GM21723 (cell line): Measurements from ENCODE around the gene PTPRCAP.
A peak's percentile ranks its signal among the peaks of the same experiment; 100 is the strongest.

Experiments
- ATAC-seq: cut with Tn5 transposase; IDR thresholded peaks from one replicate; pipeline ENCODE4 v1.9.1; 2021; ENCODE audit warnings: mild to moderate bottlenecking, moderate library complexity; ENCODE audit not compliant: unreplicated experiment

PTPRCAP gene

DNA sequence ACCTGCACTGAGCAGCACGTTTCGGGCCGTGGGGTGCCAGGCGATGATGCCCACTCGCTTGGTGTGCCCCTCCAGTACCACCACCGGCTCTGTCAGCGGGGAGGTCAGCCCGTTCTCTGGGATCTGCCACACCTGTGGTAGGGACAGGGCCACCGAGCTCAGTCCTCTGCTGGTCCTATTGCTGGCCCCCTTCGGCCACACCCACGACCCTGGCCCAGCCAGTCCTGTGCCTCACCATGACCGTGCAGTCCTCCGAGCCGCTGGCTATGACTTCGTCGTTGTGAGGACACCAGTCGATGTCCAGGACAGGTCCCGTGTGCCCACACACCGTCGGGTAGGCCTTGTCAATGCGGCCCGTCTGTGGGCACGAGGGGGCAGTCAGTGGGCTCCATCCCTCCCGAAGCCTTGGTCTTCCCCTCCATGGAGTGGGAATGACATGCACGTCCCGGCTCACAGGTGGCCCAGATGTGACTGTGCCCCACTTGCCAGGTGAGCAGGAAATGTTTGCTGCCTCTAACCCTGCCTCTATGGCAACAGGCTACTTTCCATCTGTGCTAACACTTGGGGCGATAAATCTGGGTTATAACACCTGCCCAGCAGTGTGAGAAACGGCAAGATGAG, 4.4 kb upstream of the PTPRCAP start:
- ATAC-seq = no peak

DNA sequence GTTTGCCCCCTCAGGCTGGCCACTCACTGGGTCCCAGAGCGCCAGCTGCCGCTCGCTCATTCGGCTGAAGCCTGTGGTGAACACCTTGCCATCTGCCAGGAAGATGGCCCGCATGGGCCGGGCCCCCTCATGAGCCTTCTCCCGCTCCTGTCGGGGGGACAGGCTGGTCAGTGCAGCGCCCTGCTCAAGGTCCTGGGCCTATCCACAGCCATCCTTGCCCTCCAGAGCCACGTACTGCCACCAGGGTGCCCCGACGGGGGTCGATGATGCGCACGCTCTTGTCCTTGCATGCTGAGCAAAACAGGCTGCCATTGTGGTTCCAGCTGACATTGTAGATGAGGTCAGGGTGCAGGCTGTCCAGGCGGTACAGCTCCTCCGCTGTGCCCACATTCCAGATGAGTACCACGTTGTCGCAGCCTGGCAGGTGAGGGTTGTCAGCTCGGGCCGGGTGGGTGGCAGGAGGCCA, 3.6 kb upstream of the PTPRCAP start:
- ATAC-seq = no peak

DNA sequence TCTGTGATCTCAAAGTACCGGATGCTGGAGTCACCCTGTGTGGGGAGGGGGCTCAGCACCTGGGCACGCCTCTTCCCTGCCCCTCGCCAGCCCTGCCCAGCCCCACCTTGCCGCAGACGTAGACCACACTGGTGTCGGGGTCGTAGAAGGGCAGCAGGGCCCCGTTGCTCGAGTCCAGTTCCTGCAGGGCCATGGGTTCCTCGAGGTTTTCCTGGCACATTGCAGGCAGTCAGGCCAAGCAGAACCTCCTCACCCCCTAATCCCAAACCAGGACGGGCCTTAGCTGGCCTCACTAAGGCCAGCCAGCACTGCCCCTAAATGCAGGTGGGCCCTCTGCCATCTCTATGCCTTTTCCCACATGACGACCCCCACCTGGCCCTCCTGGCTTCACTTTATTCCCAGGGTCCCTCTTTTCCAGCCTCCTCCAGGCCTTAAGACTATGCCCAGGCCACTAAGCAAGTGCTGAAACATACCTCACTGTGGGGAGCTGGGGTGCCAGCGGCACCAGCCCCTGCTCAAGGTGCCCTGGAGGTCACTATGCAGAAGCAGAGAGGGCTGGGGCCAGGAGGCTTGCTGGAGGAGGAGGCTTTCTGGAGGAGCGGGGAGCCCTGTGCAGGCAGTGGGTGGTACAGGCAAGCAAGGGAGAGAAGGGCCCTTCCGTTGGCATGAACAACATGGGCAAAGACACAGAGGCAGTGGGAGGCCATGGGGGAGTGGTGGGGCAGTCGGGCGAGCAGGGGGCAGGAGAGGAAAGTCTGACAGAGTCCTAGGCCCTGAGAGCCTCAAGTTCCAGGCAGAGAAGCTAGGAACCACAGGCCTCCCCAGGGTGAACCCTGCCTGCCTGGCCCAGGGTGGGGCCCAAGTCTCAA, 3.0 kb upstream of the PTPRCAP start:
- ATAC-seq = no peak

DNA sequence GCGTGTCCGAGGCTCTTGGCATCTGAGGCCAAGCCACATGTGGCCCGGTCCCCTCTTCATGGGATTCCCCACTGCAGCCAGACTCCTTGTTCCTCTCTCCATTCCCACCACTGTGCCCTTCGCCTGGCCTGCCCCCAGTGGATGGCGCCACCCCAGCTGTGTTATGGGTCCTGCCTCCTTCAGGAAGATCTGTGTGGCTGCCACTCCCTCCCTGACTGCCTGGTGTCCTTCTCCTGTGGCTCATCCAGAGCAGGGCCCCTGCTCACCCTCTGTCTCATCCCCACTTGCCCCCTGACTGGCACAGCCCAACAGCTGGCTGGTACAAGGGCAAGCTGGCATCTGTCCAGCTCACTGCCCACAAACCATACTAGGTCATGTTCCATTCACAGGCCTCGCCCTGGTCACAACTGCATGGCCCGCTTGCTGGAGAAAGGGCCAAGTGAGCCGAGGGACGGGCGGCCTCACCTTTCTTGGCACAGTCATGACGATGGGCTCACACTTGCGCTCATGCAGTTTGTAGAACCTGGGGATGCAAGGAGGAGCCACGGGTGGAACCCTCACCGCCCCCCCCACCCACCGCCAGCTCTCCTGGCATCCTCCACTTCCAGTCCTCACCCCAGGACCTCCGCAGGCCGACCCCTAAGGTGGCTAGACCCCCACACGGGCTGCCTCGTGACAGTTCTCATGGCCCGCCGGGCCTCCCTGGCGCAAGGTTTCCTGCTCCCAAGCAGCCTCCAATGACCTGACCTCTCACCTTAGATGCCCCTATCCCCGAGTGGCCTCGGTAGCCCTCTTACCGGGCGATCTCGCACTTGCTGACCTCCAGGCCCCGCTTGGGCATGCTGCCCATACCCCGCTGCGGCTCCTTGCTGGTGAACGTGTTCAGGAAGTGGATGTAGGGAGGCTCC, 2.1 kb upstream of the PTPRCAP start:
- ATAC-seq = no peak

DNA sequence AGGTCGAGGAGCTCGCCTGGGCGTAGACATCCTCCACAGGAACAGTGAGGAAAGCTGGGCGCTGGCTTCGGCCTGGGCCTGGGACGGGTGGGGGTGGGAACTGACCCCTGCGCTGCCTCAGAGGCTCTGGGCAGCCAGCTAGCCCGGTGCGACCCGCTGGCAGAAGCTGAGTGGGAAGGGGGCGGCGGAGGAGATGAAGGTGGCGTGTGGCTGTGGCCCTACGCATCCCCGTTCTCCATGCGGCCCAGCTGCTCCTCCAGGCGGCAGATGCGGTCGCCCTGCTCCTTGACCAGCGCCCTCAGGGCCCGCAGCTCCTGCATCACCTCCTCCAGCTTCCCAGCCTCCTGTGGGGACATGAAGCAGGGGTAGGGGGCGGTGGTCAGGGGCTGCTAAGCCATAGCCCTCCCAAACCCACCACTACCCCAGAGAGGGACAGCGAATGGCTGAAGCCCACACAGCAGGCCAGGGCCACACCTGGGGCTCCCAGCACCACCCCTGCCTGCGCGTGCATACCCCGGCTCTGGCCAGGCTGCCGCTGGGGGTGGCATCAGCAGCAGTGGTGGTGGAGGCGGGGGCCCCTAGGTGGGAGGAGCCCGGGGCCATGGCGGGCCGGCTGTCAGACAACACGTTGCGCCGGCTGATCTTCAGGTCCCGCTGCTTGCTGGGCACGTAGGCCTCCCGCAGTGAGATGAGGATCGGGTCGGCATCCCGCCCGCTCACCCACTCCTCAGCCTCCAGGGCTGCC, 848 bp upstream of the PTPRCAP start:
- no peak for ATAC-seq

DNA sequence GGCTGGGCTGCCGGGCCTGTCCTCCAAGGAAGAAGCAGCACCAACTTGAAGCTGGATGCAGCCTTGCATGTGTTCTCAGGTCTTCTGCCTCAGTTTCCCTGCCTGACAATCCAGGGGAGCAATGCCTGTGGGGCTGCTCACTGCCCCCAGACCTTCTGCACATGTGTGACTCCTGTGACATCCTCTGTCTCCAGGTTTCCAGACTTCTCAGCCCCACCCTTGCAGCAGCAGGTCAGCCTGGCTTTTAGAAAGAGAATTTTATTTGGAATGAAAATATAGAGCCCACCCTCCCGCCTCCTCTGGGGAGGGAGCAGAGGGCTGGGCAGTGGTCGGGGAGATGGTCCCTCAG, 301 bp upstream of the PTPRCAP start:
- ATAC-seq = no peak

DNA sequence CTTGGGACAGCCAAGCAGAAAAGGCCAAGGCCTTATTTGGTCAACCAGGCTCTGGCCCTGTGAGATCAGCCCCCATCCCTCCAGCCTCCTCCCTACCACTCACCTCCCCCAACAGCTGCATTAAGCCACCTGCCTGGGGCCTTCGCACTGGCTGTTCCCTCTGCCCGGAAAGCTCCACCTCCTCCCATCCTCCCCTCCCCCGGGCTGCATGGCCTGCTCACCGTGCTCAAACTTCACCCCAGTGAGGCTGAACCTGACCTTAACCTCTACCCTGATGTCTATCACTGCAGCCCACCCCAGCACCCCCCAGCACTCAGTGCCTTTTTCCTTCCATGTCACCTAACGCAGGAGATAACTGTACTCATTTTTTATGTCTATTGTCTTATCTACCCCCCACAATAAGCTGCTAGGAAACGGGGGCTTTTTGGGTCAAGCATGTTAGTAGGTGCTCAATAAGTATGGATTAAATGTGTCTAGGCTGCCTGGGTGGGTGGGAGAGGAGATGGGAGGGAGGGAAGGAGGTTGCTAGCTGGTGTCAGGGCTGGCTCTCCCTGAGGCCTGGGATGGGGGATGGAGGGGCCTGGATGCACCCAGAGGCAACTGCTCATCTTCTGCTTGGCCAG, 912 bp downstream of the PTPRCAP start:
- peak; percentile 33 for ATAC-seq

DNA sequence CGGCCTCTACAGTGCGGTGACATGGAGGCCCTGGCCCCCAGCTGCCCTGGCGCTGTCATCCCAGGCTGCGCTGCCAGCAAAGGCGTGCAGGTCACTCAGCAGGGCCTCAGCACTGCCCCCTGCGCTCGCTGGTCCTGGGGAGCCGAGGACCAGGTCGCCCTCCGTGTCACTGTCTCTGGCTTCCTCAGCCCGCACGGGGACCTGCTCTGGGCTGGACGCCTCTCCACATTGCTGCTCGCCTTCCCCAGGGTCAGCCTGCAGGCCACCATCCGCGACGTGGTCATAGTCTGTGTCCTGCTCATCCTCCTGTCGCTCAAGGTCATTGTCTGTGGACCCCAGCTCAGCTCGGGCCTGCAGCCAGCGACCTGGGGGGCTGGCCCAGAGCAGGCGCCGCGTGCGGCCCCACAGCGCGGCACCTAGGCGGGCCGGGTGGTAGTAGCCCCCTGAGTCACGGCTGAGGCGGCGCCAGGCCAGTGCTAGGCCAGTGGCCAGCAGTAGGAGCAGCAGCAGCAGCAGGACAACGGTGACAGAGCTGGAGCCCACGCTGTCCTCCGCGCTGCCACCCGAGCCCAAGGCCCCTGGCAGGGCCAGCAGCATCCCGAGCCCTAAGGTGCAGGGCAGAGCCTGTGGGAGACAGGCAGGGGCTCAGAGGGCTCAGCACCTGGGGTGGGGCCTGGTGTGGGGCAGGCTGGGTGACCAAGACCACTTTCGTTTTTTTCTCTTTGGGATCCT, 1.6 kb downstream of the PTPRCAP start:
- ATAC-seq = no peak

DNA sequence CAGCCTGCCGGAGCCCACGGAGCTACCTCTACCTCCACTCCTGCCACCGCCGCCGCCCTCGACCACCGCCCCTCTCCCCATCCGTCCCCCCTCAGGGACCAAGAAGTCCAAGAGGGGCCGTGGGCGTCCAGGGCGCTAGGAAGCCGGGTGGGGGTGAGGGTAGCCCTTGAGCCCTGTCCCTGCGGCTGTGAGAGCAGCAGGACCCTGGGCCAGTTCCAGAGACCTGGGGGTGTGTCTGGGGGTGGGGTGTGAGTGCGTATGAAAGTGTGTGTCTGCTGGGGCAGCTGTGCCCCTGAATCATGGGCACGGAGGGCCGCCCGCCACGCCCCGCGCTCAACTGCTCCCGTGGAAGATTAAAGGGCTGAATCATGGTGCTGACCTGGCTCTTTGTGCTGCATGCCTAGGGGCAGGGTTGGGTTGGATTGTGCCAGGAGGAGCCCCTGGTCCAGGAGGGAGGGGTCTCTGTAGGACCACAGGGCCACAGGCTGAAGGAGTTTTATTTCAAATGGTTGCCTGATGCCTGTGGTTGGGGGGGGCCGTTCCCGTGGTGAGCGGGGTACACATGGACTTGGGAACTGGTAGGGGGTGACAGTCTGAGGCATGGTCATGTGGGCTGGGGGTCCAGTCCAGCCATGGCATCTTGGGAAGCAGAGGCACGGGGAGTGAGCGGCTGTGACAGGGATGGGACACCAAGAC, 2.3 kb downstream of the PTPRCAP start:
- no peak for ATAC-seq

DNA sequence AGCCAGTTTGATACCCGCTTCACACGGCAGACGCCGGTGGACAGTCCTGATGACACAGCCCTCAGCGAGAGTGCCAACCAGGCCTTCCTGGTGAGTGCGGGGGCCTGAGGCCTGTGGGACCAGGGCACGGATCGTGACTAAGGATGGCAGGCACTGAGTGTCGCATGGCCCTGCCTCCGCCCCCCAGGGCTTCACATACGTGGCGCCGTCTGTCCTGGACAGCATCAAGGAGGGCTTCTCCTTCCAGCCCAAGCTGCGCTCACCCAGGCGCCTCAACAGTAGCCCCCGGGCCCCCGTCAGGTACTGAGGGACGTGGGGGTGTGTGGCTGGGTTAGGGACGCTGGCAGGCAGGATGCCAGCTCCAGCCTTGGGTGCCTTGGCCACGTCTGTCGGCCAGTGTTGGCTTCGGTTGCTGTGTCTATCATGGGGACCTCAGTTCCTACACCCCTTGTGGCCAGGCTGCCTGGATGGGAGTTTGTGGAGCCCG, 3.0 kb downstream of the PTPRCAP start:
- ATAC-seq = no peak

DNA sequence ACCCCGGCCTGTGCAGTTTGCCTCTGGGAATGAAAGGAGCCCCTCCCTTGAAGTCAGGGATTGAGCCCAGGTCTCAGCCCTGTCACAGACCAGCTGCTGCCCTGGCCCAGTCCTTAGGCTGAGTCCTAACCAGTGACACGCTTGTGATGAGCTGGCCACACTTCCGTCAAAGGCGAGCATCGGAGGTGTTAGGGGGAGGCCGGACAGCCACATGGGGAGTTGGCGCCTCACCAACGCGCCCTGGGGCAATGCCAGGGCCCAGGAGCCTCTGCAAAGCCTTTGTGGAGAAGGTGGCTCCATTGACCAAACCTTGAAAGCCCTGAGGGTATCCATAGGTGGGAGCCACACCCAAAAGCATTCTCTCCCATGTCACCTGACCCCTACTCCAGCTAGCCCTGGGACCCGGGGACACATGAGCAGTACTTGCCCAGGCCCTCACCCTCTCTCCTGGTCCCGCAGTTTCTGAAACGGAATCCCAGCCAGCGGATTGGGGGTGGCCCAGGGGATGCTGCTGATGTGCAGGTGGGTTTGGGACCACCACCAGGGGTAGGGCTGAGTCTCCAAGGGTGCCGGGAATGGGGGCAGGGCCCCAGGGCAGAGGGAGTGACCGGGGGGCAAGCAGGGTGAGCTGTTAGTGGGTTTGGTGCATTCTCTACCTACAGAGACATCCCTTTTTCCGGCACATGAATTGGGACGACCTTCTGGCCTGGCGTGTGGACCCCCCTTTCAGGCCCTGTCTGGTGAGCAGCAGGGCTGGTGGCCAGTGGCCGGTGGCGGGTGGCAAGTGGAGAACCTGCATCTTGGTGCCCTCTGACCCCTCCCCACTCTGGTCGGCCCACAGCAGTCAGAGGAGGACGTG, 3.7 kb downstream of the PTPRCAP start:
- no peak for ATAC-seq

DNA sequence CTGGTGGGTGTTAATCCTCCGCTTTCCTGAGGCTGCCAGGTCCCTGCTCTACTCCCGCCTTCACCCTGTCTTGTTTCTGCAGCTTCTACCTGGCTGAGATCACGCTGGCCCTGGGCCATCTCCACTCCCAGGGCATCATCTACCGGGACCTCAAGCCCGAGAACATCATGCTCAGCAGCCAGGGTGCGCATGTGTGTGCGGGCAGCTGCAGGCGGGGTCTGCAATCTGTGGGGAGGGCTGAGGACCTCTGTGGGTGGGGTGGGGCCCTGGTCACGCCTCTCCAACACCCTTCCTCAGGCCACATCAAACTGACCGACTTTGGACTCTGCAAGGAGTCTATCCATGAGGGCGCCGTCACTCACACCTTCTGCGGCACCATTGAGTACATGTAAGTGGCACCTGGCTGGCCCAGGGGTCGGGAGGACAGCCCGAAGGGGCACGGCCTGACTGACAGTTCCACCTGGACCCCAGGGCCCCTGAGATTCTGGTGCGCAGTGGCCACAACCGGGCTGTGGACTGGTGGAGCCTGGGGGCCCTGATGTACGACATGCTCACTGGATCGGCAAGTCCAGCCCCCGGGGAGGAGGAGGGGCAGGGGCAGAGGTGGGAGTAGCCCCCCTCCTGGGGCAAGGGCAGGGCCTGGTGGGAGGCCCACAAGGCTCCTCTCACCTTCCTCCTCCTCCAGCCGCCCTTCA, 4.7 kb downstream of the PTPRCAP start:
- no peak for ATAC-seq

DNA sequence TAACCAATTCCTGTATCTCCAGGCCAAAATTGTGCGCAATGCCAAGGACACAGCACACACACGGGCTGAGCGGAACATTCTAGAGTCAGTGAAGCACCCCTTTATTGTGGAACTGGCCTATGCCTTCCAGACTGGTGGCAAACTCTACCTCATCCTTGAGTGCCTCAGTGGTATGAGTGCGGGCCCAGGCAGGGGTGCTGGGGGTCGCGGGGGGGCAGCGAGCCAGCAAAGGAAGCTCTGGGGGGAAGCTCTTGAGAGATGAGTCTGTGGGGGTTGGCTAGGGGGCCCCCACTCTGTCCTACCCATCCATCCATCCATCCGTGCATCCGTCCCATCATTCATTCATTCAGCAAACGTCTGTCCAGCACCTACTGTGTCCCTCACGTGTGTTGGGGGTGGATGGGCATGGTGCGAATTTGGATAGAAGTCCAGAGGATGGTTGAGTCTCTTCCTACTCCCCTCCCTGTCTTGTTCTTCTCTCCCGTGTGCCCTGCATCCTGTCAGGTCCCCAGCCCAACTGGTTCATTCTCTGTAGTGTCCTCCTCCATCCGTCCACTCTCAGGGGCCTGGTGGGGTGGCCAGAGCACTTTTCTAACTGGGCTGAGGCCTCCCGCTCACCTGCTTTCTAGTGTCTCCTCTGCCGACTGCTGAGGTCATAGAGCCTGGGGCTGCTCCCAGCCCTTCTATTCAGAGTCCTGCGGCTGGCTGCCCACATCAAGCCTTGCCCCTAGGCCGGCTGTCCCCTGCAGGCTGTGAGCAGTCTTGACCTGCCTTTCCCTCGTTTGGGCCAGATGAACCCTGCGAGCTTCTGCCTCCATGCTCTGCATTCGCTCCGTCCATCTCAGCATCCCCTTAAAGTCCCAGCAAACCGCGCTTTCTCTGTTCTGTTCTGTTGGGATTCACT, 5.9 kb downstream of the PTPRCAP start:
- no peak for ATAC-seq

DNA sequence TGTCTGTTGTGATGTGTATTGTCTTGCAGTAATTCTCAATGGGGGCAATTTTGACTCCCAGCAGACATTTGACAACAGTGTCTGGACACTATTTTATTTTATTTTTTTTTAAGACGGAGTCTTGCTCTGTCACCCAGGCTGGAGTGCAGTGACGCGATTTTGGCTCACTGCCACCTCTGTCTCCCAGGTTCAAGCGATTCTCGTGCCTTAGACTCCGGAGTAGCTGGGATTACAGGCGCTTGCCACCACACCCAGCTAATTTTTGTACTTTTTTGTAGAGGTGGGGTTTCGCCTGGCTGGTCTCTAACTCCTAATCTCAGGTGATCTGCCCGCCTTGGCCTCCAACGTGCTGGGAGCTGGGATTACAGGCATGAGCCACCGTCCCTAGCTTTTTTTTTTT, 7.8 kb downstream of the PTPRCAP start:
- ATAC-seq = no peak

DNA sequence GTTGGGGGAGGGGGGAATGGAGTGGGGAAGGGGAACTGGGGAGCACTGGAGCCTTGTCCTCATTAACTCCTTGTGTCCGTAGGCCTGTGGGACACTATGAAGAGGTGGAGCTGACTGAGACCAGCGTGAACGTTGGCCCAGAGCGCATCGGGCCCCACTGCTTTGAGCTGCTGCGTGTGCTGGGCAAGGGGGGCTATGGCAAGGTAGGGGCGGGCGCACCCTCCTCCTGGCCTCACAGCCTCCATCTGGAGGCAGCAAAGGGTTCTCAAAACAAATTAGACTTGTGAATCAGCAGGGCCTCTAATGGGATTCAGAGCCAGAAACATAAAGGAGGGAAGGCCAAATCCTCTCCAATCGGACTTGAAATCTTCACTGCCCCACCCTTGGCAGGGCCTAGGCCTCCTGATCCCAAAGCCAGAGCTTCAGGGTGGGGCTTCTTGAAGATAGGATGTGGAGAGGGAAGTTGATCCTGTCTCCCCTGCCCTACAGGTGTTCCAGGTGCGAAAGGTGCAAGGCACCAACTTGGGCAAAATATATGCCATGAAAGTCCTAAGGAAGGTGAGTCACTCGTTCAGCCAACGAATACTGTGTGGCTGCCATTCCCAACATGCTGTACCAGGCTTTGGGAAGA, 8.3 kb downstream of the PTPRCAP start:
- ATAC-seq = no peak
